GM12874 (cell line): Measurements from ENCODE around the gene TLE1.

Experiments
- TF ChIP-seq, protein P1 (sequence below): IDR thresholded peaks from 2 replicates; pipeline ENCODE4 v1.5.1; 2011; ENCODE audit warnings: low read depth, mild to moderate bottlenecking, control low read depth, low read length, moderate library complexity; ENCODE audit not compliant: insufficient read depth

The TLE1 gene

DNA sequence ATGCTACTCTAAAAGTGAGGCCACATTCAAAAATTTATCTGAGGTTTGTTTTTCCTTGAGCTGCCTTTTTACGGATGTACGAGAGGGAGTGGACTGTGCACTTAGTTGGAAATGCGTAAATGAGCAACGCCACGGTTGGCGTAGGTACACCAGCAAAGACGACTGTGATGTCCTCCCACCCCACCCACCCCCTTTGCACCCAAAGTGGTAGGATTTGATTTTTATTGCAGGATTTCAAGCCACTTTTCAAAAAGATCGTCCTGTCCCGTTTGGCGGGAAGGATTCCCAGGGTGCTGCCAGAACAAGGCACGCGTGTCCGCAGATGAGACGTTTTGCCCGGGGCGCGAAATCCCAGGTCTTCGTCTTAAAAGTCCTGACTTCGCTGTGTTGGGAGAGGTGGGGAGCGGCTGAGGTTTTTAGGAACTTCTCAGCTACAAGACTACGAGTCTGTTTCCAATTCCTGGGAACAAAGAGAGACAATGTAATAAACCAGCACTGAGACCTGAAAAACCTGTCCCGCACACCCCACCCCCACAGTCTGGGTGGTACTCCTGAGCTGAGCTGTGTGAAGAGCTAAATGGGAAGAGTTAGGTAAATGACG, 1.0 kb upstream of the TLE1 start:
- TF ChIP-seq, protein P1, sequence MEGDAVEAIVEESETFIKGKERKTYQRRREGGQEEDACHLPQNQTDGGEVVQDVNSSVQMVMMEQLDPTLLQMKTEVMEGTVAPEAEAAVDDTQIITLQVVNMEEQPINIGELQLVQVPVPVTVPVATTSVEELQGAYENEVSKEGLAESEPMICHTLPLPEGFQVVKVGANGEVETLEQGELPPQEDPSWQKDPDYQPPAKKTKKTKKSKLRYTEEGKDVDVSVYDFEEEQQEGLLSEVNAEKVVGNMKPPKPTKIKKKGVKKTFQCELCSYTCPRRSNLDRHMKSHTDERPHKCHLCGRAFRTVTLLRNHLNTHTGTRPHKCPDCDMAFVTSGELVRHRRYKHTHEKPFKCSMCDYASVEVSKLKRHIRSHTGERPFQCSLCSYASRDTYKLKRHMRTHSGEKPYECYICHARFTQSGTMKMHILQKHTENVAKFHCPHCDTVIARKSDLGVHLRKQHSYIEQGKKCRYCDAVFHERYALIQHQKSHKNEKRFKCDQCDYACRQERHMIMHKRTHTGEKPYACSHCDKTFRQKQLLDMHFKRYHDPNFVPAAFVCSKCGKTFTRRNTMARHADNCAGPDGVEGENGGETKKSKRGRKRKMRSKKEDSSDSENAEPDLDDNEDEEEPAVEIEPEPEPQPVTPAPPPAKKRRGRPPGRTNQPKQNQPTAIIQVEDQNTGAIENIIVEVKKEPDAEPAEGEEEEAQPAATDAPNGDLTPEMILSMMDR = no peak

DNA sequence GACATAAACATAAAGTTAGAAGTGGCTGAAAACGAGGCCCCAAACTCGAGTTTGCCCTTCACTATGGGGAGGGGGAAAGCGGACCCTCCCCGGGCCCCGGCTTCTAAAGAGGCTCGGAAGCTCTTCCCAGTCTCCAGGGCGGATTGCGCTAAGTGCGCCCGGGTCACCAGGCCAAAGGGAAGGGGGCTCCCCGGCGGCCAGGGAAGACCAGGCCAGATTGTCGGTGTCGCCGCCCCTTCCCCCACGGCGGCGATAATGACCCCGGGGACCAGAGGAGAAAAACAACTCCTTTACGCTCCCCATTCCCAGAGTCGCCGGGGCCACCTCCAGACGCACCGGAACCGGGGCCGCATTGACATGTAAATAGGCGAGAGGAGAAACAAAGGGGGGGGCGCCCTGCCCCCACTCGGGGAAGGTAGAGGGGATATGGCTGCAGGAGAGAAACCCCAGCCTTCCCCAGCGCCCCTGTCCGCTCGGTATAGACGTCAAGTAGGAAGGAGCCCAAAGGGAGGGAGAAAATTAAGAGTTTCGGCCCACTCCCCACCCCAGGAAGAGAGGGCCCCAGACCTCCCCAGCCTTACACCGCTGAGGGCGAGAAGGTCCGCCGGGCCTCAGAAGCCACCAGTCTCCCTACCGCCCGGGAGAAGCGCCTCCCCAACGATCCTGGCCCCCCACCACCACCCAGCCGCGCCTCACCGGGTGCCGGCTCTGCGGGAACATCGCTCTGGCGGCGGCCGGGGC, 1.7 kb downstream of the TLE1 start:
- TF ChIP-seq, protein P1 = no peak

DNA sequence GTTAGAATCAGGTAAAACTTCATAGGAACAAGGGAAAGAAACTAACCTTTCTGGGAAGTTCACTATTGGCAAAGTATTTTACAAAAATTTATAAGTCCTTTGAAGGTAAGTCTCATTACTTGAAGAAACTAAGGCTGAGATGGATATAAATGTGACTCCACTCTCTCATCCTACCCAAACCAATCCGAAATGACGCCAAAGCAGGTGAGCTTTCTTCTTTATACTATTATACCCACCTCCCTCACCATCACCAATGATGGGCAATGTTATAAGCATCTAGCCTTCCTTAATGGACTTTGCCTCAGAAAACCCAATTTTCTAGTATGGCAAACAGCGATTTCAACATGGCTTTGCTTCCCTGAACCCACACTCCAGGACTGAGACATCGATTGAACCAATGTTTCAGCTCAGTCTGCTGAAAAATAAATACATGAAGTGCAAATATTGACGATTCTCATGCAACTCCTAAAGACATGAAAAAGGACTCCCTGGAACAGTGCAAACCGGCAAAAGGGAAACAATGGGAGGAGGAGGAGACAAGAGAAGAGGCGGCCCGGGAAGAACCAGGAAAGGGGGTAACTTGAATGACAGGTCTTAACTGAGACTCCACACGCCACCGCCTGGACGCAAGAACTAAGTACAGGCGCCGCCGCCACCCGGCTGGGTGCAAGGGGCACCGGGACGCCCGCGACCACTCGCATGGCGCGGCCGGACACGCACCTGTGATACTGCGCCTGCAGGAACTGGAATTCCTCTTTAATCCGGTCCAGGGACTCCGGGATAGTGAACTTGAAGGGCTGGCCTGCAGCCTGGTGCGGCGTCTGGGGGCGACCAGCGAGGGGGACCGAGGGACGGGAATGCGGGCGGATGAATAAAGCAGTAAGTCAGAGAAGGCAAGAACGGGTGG, 2.5 kb downstream of the TLE1 start:
- TF ChIP-seq, protein P1 = peak; percentile 35; the same call in 1 of the 2 replicates

DNA sequence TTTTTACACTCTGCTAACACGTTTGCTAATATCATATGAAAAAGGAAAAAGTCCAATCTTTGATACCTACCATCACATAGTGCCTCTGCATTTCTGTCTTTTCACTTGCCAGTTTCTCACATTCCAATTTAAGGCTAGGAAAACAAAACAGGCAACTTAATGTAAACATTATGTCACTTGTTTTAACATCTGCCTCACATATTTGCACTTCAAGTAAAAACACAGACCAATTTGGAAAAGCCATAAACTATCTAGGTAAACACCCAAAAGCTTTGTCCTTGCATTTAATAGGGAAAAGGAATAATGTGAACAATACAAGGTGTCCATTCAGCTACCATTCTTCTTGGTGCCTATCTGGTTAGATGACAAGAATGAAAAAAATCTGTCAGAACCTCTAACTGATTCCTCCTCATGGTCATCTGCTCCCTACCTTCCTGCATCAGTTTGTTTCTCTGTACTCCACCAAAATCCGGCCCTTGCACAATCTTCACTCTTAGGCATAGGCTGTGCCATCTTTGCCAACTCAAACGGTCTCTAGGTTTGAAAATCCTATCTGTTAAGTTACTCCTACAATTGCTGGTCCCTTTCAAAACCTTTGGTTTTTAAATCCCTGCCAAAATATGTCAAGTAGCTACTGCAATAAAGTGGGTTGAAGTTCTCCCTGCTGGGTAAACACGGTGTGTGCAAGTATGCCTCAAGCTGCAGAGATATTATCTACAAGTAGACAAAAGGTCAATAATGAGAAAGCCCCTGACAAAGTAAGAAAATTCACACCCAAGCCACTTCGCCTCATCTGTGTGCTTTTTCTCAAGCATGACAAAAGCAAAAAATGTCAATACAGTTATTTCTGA, 3.4 kb downstream of the TLE1 start:
- TF ChIP-seq, protein P1 = no peak

DNA sequence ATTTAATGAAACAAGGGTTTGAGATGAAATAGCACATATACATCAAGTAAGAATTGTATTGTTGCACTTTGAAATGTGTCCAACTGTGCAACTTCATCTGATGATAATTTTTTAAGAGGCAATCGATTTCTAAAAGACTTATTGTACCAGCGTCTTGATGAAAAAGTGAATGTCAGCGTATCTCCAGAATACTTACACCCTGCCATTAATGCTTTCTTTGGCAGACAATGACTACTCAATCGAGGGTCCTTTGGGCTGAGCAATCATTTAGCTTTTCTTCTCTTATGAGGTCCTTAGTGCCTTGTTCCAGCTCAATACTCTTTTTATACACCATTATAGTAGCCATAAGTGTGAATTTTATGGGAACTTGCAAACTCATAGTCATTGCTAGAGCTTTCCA, 4.7 kb downstream of the TLE1 start:
- TF ChIP-seq, protein P1 = no peak

DNA sequence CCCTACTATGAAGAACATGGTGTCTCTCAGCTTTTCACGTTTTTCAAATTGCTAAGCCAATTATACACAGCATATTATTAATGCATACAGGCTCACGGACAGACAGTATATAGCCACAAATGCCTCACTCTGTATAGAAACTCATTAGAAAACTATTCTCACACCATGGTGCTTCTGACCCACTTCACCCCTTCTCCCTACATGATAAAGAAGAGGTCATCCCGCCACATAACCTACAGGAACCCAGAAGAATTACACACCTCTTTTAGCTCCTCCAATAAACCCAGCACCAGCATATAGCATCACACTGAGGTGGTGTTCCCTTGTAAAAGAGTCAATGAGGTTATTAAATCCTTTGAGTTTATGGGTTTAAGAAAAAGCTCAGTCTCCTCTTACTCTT, 5.6 kb downstream of the TLE1 start:
- TF ChIP-seq, protein P1 = no peak
